Caco-2 (cell line): ENCODE data around the gene TPK1. TPM values are rescaled to one million over a fixed set of nuclear protein-coding genes. Genes with fewer than 3 reads are reported as not detected.

Source experiments
- BruUV-seq: library from RNA; stranded (reverse); fragments of 400-500 nt; replicated peaks from 2 replicates; lab custom pipeline; 2021; lab: Mats Ljungman, UMichigan
- CTCF ChIA-PET: fragments of 300-600 bp; sonication (Branson Sonifier 250); formaldehyde crosslinking; loops from one replicate; lab custom pipeline; 2022; ENCODE audit warnings: antibody characterized with exemption; lab: Charles Lee
- POLR2A ChIA-PET: fragments of 300-600 bp; sonication (Branson Sonifier 250); formaldehyde crosslinking; loops from one replicate; lab custom pipeline; 2022; ENCODE audit warnings: antibody characterized with exemption; lab: Charles Lee
- DNase-seq, 2 experiments: peaks; one replicate each; pipeline versions ENCODE4 v3.0.0 to v3.0.0-alpha.2; 2020 to 2022
- H3K27me3 ChIP-seq: replicated peaks from 2 replicates; pipeline ENCODE4 v1.6.0; 2011; ENCODE audit warnings: low read length; ENCODE audit not compliant: control insufficient read depth, insufficient read depth
- H3K36me3 ChIP-seq: 2 replicates; pipeline ENCODE4 v1.5.1; 2011; ENCODE audit warnings: low read length; ENCODE audit not compliant: control insufficient read depth, insufficient read depth
- H3K4me1 ChIP-seq: fragments of 250-450 bp; sonication (Bioruptor Pico); 2 replicates; pipeline ENCODE4 v1.5.1; 2020; ENCODE audit warnings: mild to moderate bottlenecking
- H3K4me3 ChIP-seq: 2 replicates; pipeline ENCODE4 v1.5.1; 2011; ENCODE audit warnings: low read depth, mild to moderate bottlenecking, control low read depth, low read length
- H3K9me3 ChIP-seq: fragments of 250-450 bp; sonication (Bioruptor Pico); 2 replicates; pipeline ENCODE4 v1.5.1; 2020; ENCODE audit warnings: mild to moderate bottlenecking, moderate library complexity
- H3K27ac Mint-ChIP-seq: one replicate; pipeline ENCODE4 v1.8.0; 2022; ENCODE audit warnings: mixed read lengths; ENCODE audit not compliant: unreplicated experiment
- H3K27me3 Mint-ChIP-seq: one replicate; pipeline ENCODE4 v1.8.0; 2022; ENCODE audit warnings: mixed read lengths; ENCODE audit not compliant: insufficient read depth, unreplicated experiment
- H3K36me3 Mint-ChIP-seq: one replicate; pipeline ENCODE4 v1.8.0; 2022; ENCODE audit warnings: mild to moderate bottlenecking, mixed read lengths; ENCODE audit not compliant: insufficient read depth, unreplicated experiment
- H3K4me1 Mint-ChIP-seq: one replicate; pipeline ENCODE4 v1.8.0; 2022; ENCODE audit warnings: low read depth, mixed read lengths; ENCODE audit not compliant: unreplicated experiment
- H3K4me3 Mint-ChIP-seq: one replicate; pipeline ENCODE4 v1.8.0; 2022; ENCODE audit warnings: mild to moderate bottlenecking, moderate library complexity, mixed read lengths; ENCODE audit not compliant: unreplicated experiment
- H3K9me3 Mint-ChIP-seq: one replicate; pipeline ENCODE4 v1.8.0; 2022; ENCODE audit warnings: mixed read lengths; ENCODE audit not compliant: unreplicated experiment
- intact Hi-C: fragments of 100-400 bp; cut with micrococcal nuclease; formaldehyde crosslinking; loops from one replicate; pipeline ENCODE4 v1.10.0; 2022; ENCODE audit not compliant: unreplicated experiment
- total RNA-seq: library from RNA; stranded (reverse); gene quantifications from 2 replicates; pipeline ENCODE4 v1.2.3, GENCODE V29; 2022
- TF ChIP-seq, protein P1 (sequence below), 2 experiments: fragments of 200-600 bp in 1 of 2; IDR thresholded peaks; 1 replicate in 1 of 2; 2 replicates in 1 of 2; pipeline versions ENCODE4 v1.5.1 to v1.8.0; 2011 to 2022; ENCODE audit warnings: antibody characterized with exemption in 1 of 2, control low read depth in 1 of 2, inconsistent platforms in 1 of 2, low read depth in 1 of 2, low read length in 1 of 2, mild to moderate bottlenecking in 1 of 2, moderate library complexity in 1 of 2; ENCODE audit not compliant: insufficient read depth in 1 of 2, severe bottlenecking in 1 of 2, unreplicated experiment in 1 of 2

TPK1 gene
- total RNA-seq, 1 experiment from 2014 or later, result 86.6 TPM

DNA sequence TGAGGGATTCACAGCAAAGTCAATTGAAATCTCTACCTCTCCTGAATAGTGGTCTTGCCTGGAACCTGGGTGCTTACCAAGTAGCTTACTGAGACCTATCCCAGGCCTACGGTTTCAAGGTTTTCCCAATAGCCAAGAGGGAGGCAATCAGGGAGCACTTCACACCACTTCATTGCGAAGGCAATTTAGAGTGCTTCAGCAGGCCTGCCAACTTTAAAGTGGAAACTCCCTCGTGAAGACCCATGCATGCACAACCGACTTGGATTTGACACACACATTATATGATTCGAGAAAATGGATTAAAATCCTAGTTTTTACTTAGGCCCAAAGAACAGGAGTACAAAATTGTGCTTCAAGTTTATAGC, 380.8 kb downstream of the TPK1 start:
- no TSS peak for BruUV-seq
- Histone ChIP-seq H3K27me3 (no peaks in the 10 kb centered on the region), H3K4me3 (no peak overlapping the region), H3K9me3 (peaks cover 13% of the 10 kb centered on the region), H3K4me1 (no peaks in the 10 kb centered on the region), H3K36me3 (no peaks in the 10 kb centered on the region)
- DNase-seq, result no peak
- H3K27ac Mint-ChIP-seq, result no peak overlapping the region
- H3K27me3 Mint-ChIP-seq, result no peaks in the 10 kb centered on the region
- peaks cover 6% of the 10 kb centered on the region for H3K36me3 Mint-ChIP-seq
- H3K4me3 Mint-ChIP-seq, result no peak overlapping the region
- H3K4me1 Mint-ChIP-seq, result no peaks in the 10 kb centered on the region
- CTCF ChIA-PET, result no interaction called here
- intact Hi-C loops, result no loop called here
- TF ChIP-seq, protein P1, sequence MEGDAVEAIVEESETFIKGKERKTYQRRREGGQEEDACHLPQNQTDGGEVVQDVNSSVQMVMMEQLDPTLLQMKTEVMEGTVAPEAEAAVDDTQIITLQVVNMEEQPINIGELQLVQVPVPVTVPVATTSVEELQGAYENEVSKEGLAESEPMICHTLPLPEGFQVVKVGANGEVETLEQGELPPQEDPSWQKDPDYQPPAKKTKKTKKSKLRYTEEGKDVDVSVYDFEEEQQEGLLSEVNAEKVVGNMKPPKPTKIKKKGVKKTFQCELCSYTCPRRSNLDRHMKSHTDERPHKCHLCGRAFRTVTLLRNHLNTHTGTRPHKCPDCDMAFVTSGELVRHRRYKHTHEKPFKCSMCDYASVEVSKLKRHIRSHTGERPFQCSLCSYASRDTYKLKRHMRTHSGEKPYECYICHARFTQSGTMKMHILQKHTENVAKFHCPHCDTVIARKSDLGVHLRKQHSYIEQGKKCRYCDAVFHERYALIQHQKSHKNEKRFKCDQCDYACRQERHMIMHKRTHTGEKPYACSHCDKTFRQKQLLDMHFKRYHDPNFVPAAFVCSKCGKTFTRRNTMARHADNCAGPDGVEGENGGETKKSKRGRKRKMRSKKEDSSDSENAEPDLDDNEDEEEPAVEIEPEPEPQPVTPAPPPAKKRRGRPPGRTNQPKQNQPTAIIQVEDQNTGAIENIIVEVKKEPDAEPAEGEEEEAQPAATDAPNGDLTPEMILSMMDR (IDR thresholded peaks at IDR 0.05; ENCODE audit: insufficient read depth in 1 of 2, low read depth in 1 of 2, low read length in 1 of 2, severe bottlenecking in 1 of 2, unreplicated experiment in 1 of 2), result no peak
- POLR2A ChIA-PET, result no interaction called here
- H3K9me3 Mint-ChIP-seq, result no peaks in the 10 kb centered on the region

DNA sequence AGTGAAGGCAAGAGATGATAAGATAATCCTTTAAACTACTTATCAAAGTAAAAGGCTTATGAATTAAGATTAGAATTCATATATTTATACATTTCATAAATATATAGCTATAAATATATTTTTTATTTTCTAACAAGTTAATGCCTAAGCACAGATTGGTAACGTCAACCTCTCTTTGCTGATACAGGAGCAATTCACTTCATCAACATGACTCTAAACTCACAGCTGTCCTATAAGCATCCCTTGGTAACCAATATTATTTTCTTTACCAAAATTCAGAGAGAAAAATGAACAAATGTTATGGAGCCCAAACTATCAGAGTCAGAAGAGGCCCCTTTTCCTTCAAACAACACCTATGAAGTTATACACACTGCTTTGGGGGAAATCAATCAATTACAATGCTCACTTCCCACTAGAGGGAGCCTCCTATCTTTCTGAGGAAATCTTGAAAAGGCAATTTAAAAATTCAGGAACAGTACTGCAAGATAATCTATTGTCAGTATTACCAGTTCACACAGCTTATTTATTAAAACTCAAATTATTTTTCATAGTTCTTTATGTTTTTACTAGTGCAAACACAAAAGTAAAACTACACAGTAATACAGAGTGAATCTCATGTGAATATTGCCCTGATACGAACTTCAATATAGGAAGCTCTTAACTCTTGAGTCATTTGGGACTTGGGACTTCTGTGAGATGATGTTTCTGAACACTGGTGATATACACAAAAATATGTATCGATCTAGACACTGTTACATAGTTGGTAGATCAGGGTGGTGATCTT, 381.4 kb downstream of the TPK1 start:
- DNase-seq, result peak in 1 of 2 experiments; percentile 10
- Mint-ChIP-seq H3K36me3 (peaks cover 6% of the 10 kb centered on the region), H3K4me3 (no peak overlapping the region), H3K27ac (no peak overlapping the region), H3K27me3 (no peaks in the 10 kb centered on the region), H3K9me3 (no peaks in the 10 kb centered on the region), H3K4me1 (no peaks in the 10 kb centered on the region)
- TF ChIP-seq, protein P1 (IDR thresholded peaks at IDR 0.05; ENCODE audit: insufficient read depth in 1 of 2, low read depth in 1 of 2, low read length in 1 of 2, severe bottlenecking in 1 of 2, unreplicated experiment in 1 of 2), result peak in 1 of 2 experiments; percentile 24
- Histone ChIP-seq H3K36me3 (no peaks in the 10 kb centered on the region), H3K9me3 (peaks cover 13% of the 10 kb centered on the region), H3K27me3 (no peaks in the 10 kb centered on the region), H3K4me1 (no peaks in the 10 kb centered on the region), H3K4me3 (no peak overlapping the region)
- no TSS peak for BruUV-seq
- POLR2A ChIA-PET, result no interaction called here
- intact Hi-C loops, result no loop called here
- CTCF ChIA-PET, result interaction anchor here (1.1 kb wide), 1 partner anchor 456 kb away, joined by 6 read pairs; no protein-coding TSS in a partner anchor

GRCh38 chr7:144452064-144452463, 383.8 kb downstream of the TPK1 start:
- ChIA-PET POLR2A (no interaction called here), CTCF (no interaction called here)
- DNase-seq, result no peak
- BruUV-seq, result no TSS peak
- no peak overlapping the region for H3K4me3 Mint-ChIP-seq
- Histone ChIP-seq H3K36me3 (no peaks in the 10 kb centered on the region), H3K4me3 (no peak overlapping the region), H3K4me1 (no peaks in the 10 kb centered on the region), H3K9me3 (peaks cover 13% of the 10 kb centered on the region), H3K27me3 (no peaks in the 10 kb centered on the region)
- no peak overlapping the region for H3K27ac Mint-ChIP-seq
- H3K36me3 Mint-ChIP-seq, result no peaks in the 10 kb centered on the region
- TF ChIP-seq, protein P1 (IDR thresholded peaks at IDR 0.05; ENCODE audit: insufficient read depth in 1 of 2, low read depth in 1 of 2, low read length in 1 of 2, severe bottlenecking in 1 of 2, unreplicated experiment in 1 of 2), result no peak
- H3K9me3 Mint-ChIP-seq, result no peaks in the 10 kb centered on the region
- H3K4me1 Mint-ChIP-seq, result no peaks in the 10 kb centered on the region
- H3K27me3 Mint-ChIP-seq, result no peaks in the 10 kb centered on the region
- intact Hi-C loops, result no loop called here
